HepG2 (cell line): ENCODE measurements around the gene IGF2.
A peak's percentile ranks its signal among the peaks of the same experiment; 100 is the strongest.

Experiments
- CTCF ChIP-seq: sonication (generic); formaldehyde crosslinking; IDR thresholded peaks from 2 replicates; pipeline ENCODE4 v1.5.0; 2020; ENCODE audit warnings: mild to moderate bottlenecking, missing genetic modification reagents, moderate library complexity
- JUN ChIP-seq: sonication (generic); formaldehyde crosslinking; IDR thresholded peaks from 2 replicates; pipeline ENCODE4 v1.4.0; 2020; ENCODE audit warnings: mild to moderate bottlenecking, missing genetic modification reagents
- MED1 ChIP-seq: sonication (generic); formaldehyde crosslinking; IDR thresholded peaks from 2 replicates; pipeline ENCODE4 v1.4.0; 2020; ENCODE audit warnings: missing genetic modification reagents
- ZNF230 ChIP-seq: sonication (generic); formaldehyde crosslinking; IDR thresholded peaks from 2 replicates; pipeline ENCODE4 v1.4.0; 2020; ENCODE audit warnings: mild to moderate bottlenecking, missing genetic modification reagents

DNA sequence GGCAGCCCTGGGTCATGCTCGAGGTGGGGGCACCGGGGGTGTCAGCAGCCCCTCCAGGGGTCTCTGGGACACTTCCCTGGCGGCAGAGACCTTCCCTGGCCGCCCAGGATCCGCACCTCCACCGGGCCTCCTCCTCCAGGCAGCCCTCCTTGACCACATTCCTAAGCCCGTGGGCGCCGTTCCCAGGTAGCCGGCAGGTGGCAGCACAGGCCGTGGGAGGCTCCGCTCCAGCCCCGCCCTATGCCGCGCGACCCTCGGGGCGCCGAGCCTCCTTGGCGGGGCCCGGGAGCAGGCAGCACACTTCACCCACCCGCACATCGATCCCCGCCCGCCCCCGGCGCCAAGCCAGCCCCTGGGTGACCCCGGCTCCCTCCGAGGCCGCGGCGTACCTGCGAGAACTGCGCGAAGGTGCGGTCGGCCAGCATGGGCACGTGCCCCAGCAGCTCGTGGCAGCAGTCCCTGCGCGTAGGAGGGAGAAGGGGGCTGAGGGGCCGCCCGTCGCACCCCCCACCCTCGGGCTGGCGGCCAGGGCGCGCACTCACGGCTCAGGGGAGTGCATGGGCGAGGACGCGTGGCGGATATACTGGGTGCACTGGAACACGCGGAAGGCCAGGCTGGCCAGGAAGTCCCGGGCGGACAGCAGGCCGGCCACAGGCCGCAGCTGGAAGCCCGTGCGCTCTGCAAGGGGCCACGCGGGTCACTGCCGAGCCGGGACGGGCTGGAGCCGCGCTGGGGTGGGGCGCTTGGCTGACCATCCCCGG lies 27.1 kb upstream of the IGF2 start:
- TF ChIP-seq ZNF230 (CRISPR knock-in tag) = no peak
- no peak for TF ChIP-seq MED1 (CRISPR knock-in tag)
- peak; percentile 81 for TF ChIP-seq CTCF (CRISPR knock-in tag)
- TF ChIP-seq JUN (CRISPR knock-in tag) = no peak
